WTC11 (cell line): ENCODE data around the gene SFXN1. TPM values are rescaled to one million over a fixed set of nuclear protein-coding genes. Genes with fewer than 3 reads are reported as not detected.

Experiments
- ATAC-seq: fragments of 200-7000 bp; cut with Tn5 transposase; 2 replicates; pipeline ENCODE4 v1.10.0; 2021; ENCODE audit warnings: mild to moderate bottlenecking, moderate library complexity
- CTCF ChIA-PET: fragments of 300-600 bp; sonication (Branson Sonifier 250); formaldehyde crosslinking; loops from one replicate; lab custom pipeline; 2021; ENCODE audit warnings: antibody characterized with exemption; lab: Charles Lee
- POLR2A ChIA-PET: fragments of 350-600 bp; sonication (Branson Sonifier 250); formaldehyde crosslinking; loops from one replicate; lab custom pipeline; 2021; ENCODE audit warnings: antibody characterized with exemption; lab: Charles Lee
- DNase-seq: peaks from one replicate; pipeline ENCODE4 v3.0.0; 2021; ENCODE audit warnings: low spot score
- H3K27ac Mint-ChIP-seq: 2 replicates; pipeline ENCODE4 v1.8.0; 2021; ENCODE audit warnings: mixed read lengths
- H3K27me3 Mint-ChIP-seq: 2 replicates; pipeline ENCODE4 v1.8.0; 2021; ENCODE audit warnings: low read depth, mild to moderate bottlenecking, moderate library complexity, mixed read lengths
- H3K36me3 Mint-ChIP-seq: 2 replicates; pipeline ENCODE4 v1.8.0; 2021; ENCODE audit warnings: mixed read lengths
- H3K4me1 Mint-ChIP-seq: 2 replicates; pipeline ENCODE4 v1.8.0; 2022; ENCODE audit warnings: mixed read lengths
- H3K4me3 Mint-ChIP-seq: 2 replicates; pipeline ENCODE4 v1.8.0; 2021; ENCODE audit warnings: mild to moderate bottlenecking, moderate library complexity, mixed read lengths
- H3K9me3 Mint-ChIP-seq: 2 replicates; pipeline ENCODE4 v1.8.0; 2021; ENCODE audit warnings: mixed read lengths
- FOXJ3 ChIP-seq: sonication (generic); formaldehyde crosslinking; IDR thresholded peaks from 2 replicates; pipeline ENCODE4 v1.9.0; 2021; ENCODE audit warnings: missing genetic modification reagents, mild to moderate bottlenecking, borderline replicate concordance
- IRF2 ChIP-seq: sonication (generic); formaldehyde crosslinking; IDR thresholded peaks from 2 replicates; pipeline ENCODE4 v1.8.0; 2022; ENCODE audit warnings: low read depth, missing genetic modification reagents, borderline replicate concordance
- JAZF1 ChIP-seq: fragments of 250-450 bp; sonication (Bioruptor Pico); IDR thresholded peaks from 2 replicates; pipeline ENCODE4 v1.9.0; 2021; ENCODE audit warnings: moderate library complexity, mild to moderate bottlenecking, inconsistent platforms
- KAT7 ChIP-seq: sonication (generic); formaldehyde crosslinking; IDR thresholded peaks from 2 replicates; pipeline ENCODE4 v1.8.1; 2023; ENCODE audit warnings: missing genetic modification reagents, mild to moderate bottlenecking, borderline replicate concordance
- NR3C1 ChIP-seq: sonication (generic); formaldehyde crosslinking; conservative IDR thresholded peaks from 2 replicates; pipeline ENCODE4 v1.8.1; 2023; ENCODE audit warnings: low read depth, mild to moderate bottlenecking, missing genetic modification reagents
- SOX15 ChIP-seq: fragments of 250-450 bp; sonication (Bioruptor Pico); IDR thresholded peaks from 2 replicates; pipeline ENCODE4 v1.9.0; 2021; ENCODE audit warnings: mild to moderate bottlenecking
- TCF7 ChIP-seq: sonication (generic); formaldehyde crosslinking; IDR thresholded peaks from 2 replicates; pipeline ENCODE4 v1.8.0; 2022; ENCODE audit warnings: mild to moderate bottlenecking, low read depth, missing genetic modification reagents, moderate library complexity
- USF1 ChIP-seq: sonication (generic); formaldehyde crosslinking; IDR thresholded peaks from 2 replicates; pipeline ENCODE4 v1.8.0; 2022; ENCODE audit warnings: mild to moderate bottlenecking, missing genetic modification reagents
- ZNF138 ChIP-seq: sonication (generic); formaldehyde crosslinking; conservative IDR thresholded peaks from 2 replicates; pipeline ENCODE4 v1.8.1; 2022; ENCODE audit warnings: mild to moderate bottlenecking, moderate library complexity, missing genetic modification reagents
- ZNF219 ChIP-seq: sonication (generic); formaldehyde crosslinking; IDR thresholded peaks from 2 replicates; pipeline ENCODE4 v1.8.0; 2023; ENCODE audit warnings: missing genetic modification reagents, mild to moderate bottlenecking, borderline replicate concordance
- ZNF317 ChIP-seq: sonication (generic); formaldehyde crosslinking; IDR thresholded peaks from 2 replicates; pipeline ENCODE4 v1.8.1; 2023; ENCODE audit warnings: low read depth, mild to moderate bottlenecking, moderate library complexity, missing genetic modification reagents, borderline replicate concordance
- ZNF512 ChIP-seq: sonication (generic); formaldehyde crosslinking; IDR thresholded peaks from 2 replicates; pipeline ENCODE4 v1.8.1; 2022; ENCODE audit warnings: missing genetic modification reagents, borderline replicate concordance
- ZNF671 ChIP-seq: fragments of 250-450 bp; sonication (Bioruptor Pico); IDR thresholded peaks from 2 replicates; pipeline ENCODE4 v1.8.0; 2021; ENCODE audit warnings: mild to moderate bottlenecking
- total RNA-seq: library from RNA; stranded (reverse); gene quantifications from 3 replicates; pipeline ENCODE4 v1.2.3, GENCODE V29; 2021
- TF ChIP-seq, protein P1 (sequence below): fragments of 250-450 bp; sonication (Bioruptor Pico); IDR thresholded peaks from 2 replicates; pipeline ENCODE4 v2.1.2; 2022; ENCODE audit warnings: mild to moderate bottlenecking, moderate library complexity
- TF ChIP-seq, protein P2 (sequence below): sonication (generic); formaldehyde crosslinking; IDR thresholded peaks from 2 replicates; pipeline ENCODE4 v1.8.1; 2022; ENCODE audit warnings: mild to moderate bottlenecking, moderate library complexity, missing genetic modification reagents
- TF ChIP-seq, protein P3 (sequence below): fragments of 250-450 bp; sonication (Bioruptor Pico); IDR thresholded peaks from 2 replicates; pipeline ENCODE4 v1.9.0; 2021; ENCODE audit warnings: mild to moderate bottlenecking
- TF ChIP-seq, protein P4 (sequence below): sonication (generic); formaldehyde crosslinking; IDR thresholded peaks from 2 replicates; pipeline ENCODE4 v1.8.1; 2023; ENCODE audit warnings: mild to moderate bottlenecking, missing genetic modification reagents

SFXN1 gene
- total RNA-seq, 1 experiment from 2014 or later = 82.9 TPM

- Mint-ChIP-seq H3K9me3 (no peaks in the 10 kb centered on the region), H3K27me3 (peaks cover 13% of the 10 kb centered on the region; the same call in 1 of the 2 replicates), H3K4me3 (no peak overlapping the region), H3K36me3 (no peaks in the 10 kb centered on the region), H3K4me1 (peaks cover 68% of the 10 kb centered on the region), H3K27ac (no peak overlapping the region)
- DNase-seq (no peak), ATAC-seq (peak; percentile 56)
- TF ChIP-seq, protein P1, sequence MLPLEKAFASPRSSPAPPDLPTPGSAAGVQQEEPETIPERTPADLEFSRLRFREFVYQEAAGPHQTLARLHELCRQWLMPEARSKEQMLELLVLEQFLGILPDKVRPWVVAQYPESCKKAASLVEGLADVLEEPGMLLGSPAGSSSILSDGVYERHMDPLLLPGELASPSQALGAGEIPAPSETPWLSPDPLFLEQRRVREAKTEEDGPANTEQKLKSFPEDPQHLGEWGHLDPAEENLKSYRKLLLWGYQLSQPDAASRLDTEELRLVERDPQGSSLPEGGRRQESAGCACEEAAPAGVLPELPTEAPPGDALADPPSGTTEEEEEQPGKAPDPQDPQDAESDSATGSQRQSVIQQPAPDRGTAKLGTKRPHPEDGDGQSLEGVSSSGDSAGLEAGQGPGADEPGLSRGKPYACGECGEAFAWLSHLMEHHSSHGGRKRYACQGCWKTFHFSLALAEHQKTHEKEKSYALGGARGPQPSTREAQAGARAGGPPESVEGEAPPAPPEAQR = no peak
- TF ChIP-seq FOXJ3 (no peak), KAT7 (CRISPR knock-in tag) (no peak), USF1 (no peak), ZNF219 (CRISPR knock-in tag) (no peak), NR3C1 (no peak), ZNF317 (CRISPR knock-in tag) (no peak), TCF7 (no peak), ZNF671 (CRISPR knock-in tag) (no peak)
- TF ChIP-seq, protein P2, sequence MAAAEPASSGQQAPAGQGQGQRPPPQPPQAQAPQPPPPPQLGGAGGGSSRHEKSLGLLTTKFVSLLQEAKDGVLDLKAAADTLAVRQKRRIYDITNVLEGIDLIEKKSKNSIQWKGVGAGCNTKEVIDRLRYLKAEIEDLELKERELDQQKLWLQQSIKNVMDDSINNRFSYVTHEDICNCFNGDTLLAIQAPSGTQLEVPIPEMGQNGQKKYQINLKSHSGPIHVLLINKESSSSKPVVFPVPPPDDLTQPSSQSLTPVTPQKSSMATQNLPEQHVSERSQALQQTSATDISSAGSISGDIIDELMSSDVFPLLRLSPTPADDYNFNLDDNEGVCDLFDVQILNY (CRISPR knock-in tag) = no peak
- ChIA-PET CTCF (interaction anchor here (1.0 to 2.8 kb wide), 5 partner anchors 16 to 190 kb away, joined by 3 to 11 read pairs (median 6); no protein-coding TSS in a partner anchor), POLR2A (interaction anchor here (0.6 kb wide), 1 partner anchor 1627 kb away, joined by 3 read pairs; no protein-coding TSS in a partner anchor)
Measured at GRCh38 chr5:175539936-175540335, 61.6 kb downstream of the SFXN1 start.

DNA sequence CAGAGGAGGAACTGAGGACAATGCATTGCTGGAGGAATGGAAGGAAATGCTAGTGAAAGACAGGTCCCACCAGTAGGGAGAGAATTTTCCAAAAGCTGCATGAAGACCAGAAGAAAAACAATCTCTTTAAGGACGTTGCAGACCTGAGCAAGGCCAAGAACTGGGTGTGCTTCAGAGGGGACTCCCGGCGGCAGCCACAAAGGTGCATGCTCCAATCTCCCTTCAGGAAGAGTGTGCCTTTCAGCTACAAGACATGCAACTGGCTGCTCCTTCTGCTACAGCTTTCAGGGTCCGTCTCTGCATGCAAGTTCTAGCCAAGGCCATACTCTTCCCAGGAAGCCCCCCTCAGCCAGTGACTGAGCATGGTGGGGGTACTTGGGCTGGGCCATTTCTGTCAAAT is 62.9 kb downstream of the SFXN1 start:
- ATAC-seq = no peak
- H3K4me1 Mint-ChIP-seq = peaks cover 69% of the 10 kb centered on the region
- TF ChIP-seq IRF2 (CRISPR knock-in tag) = no peak
- no peak for TF ChIP-seq JAZF1 (CRISPR knock-in tag)
- TF ChIP-seq, protein P3, sequence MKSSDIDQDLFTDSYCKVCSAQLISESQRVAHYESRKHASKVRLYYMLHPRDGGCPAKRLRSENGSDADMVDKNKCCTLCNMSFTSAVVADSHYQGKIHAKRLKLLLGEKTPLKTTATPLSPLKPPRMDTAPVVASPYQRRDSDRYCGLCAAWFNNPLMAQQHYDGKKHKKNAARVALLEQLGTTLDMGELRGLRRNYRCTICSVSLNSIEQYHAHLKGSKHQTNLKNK (CRISPR knock-in tag) = no peak
- TF ChIP-seq ZNF219 (CRISPR knock-in tag) = no peak
- TF ChIP-seq ZNF138 (CRISPR knock-in tag) = no peak
- TF ChIP-seq ZNF317 (CRISPR knock-in tag) = no peak
- no peak for TF ChIP-seq SOX15
- TF ChIP-seq, protein P4, sequence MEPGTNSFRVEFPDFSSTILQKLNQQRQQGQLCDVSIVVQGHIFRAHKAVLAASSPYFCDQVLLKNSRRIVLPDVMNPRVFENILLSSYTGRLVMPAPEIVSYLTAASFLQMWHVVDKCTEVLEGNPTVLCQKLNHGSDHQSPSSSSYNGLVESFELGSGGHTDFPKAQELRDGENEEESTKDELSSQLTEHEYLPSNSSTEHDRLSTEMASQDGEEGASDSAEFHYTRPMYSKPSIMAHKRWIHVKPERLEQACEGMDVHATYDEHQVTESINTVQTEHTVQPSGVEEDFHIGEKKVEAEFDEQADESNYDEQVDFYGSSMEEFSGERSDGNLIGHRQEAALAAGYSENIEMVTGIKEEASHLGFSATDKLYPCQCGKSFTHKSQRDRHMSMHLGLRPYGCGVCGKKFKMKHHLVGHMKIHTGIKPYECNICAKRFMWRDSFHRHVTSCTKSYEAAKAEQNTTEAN (CRISPR knock-in tag) = no peak
- no peak for TF ChIP-seq ZNF512 (CRISPR knock-in tag)
- no peak for TF ChIP-seq TCF7

More for the DNA sequence above, 62.9 kb downstream of the SFXN1 start:
- Mint-ChIP-seq H3K4me3 (no peak overlapping the region), H3K27me3 (peaks cover 13% of the 10 kb centered on the region), H3K36me3 (no peaks in the 10 kb centered on the region), H3K27ac (no peak overlapping the region), H3K9me3 (no peaks in the 10 kb centered on the region)
- DNase-seq = no peak
- ChIA-PET CTCF (interaction anchor here (1.3 to 2.8 kb wide), 4 partner anchors 18 to 189 kb away, joined by 3 to 11 read pairs (median 8); no protein-coding TSS in a partner anchor), POLR2A (no interaction called here)
